Osteocyte (in vitro differentiated cells): ENCODE measurements around the gene SYNDIG1. TPM values are rescaled to one million over a fixed set of nuclear protein-coding genes. Genes with fewer than 3 reads are reported as not detected.

Experiments
- DNase-seq: peaks from one replicate; pipeline ENCODE4 v3.0.0; 2021; ENCODE audit warnings: mixed read lengths; ENCODE audit not compliant: unreplicated experiment; ENCODE audit errors: extremely low spot score
- H3K27ac Mint-ChIP-seq: one replicate; pipeline ENCODE4 v1.8.0; 2021; ENCODE audit warnings: mild to moderate bottlenecking, mixed read lengths; ENCODE audit not compliant: unreplicated experiment
- H3K27me3 Mint-ChIP-seq: one replicate; pipeline ENCODE4 v1.8.0; 2021; ENCODE audit warnings: mixed read lengths; ENCODE audit not compliant: unreplicated experiment
- H3K36me3 Mint-ChIP-seq: one replicate; pipeline ENCODE4 v1.8.0; 2021; ENCODE audit warnings: mixed read lengths; ENCODE audit not compliant: unreplicated experiment
- H3K4me1 Mint-ChIP-seq: one replicate; pipeline ENCODE4 v1.8.0; 2021; ENCODE audit warnings: mixed read lengths; ENCODE audit not compliant: unreplicated experiment
- H3K4me3 Mint-ChIP-seq: one replicate; pipeline ENCODE4 v1.8.0; 2021; ENCODE audit warnings: mild to moderate bottlenecking, moderate library complexity, mixed read lengths; ENCODE audit not compliant: unreplicated experiment
- H3K9me3 Mint-ChIP-seq: one replicate; pipeline ENCODE4 v1.8.0; 2021; ENCODE audit warnings: mixed read lengths; ENCODE audit not compliant: unreplicated experiment
- CTCF ChIP-seq: fragments of 200-600 bp; sonication (generic); IDR thresholded peaks from 2 replicates; pipeline ENCODE4 v1.5.0; 2021; ENCODE audit warnings: antibody characterized with exemption, mild to moderate bottlenecking, moderate library complexity
- total RNA-seq: library from RNA; stranded (reverse); gene quantifications from 2 replicates; pipeline ENCODE4 v1.2.1, GENCODE V29; 2021

SYNDIG1 gene
- total RNA-seq, 1 donor from 2014 or later: 0.40 TPM

- H3K27ac Mint-ChIP-seq: no peak overlapping the region
Observed at GRCh38 chr20:24651976-24652345, 182.5 kb downstream of the SYNDIG1 start.

GRCh38 chr20:24653306-24653705, 183.9 kb downstream of the SYNDIG1 start:
- no peak for TF ChIP-seq CTCF
- Mint-ChIP-seq H3K27me3 (no peaks in the 10 kb centered on the region), H3K9me3 (no peaks in the 10 kb centered on the region), H3K4me1 (peaks cover 20% of the 10 kb centered on the region), H3K4me3 (no peak overlapping the region), H3K27ac (no peak overlapping the region), H3K36me3 (no peaks in the 10 kb centered on the region)
- DNase-seq: no peak

More at GRCh38 chr20:24651976-24652345, 182.5 kb downstream of the SYNDIG1 start:
- no peaks in the 10 kb centered on the region for H3K27me3 Mint-ChIP-seq
- no peaks in the 10 kb centered on the region for H3K9me3 Mint-ChIP-seq
- H3K36me3 Mint-ChIP-seq: no peaks in the 10 kb centered on the region
- TF ChIP-seq CTCF: no peak
- peaks cover 11% of the 10 kb centered on the region for H3K4me1 Mint-ChIP-seq
- DNase-seq: no peak
- H3K4me3 Mint-ChIP-seq: no peak overlapping the region

- peaks cover 22% of the 10 kb centered on the region for H3K4me1 Mint-ChIP-seq
- no peak overlapping the region for H3K4me3 Mint-ChIP-seq
- H3K36me3 Mint-ChIP-seq: no peaks in the 10 kb centered on the region
- no peak for TF ChIP-seq CTCF
- no peak overlapping the region for H3K27ac Mint-ChIP-seq
- DNase-seq: no peak
- no peaks in the 10 kb centered on the region for H3K27me3 Mint-ChIP-seq
- H3K9me3 Mint-ChIP-seq: no peaks in the 10 kb centered on the region
Observed at GRCh38 chr20:24654425-24654824, 185.0 kb downstream of the SYNDIG1 start.

- Mint-ChIP-seq H3K4me3 (no peak overlapping the region), H3K4me1 (peaks cover 22% of the 10 kb centered on the region), H3K27me3 (no peaks in the 10 kb centered on the region), H3K36me3 (no peaks in the 10 kb centered on the region), H3K27ac (no peak overlapping the region), H3K9me3 (no peaks in the 10 kb centered on the region)
- no peak for DNase-seq
- TF ChIP-seq CTCF: no peak
Observed at GRCh38 chr20:24656391-24656790, 187.0 kb downstream of the SYNDIG1 start.

- Mint-ChIP-seq H3K4me3 (no peak overlapping the region), H3K4me1 (peaks cover 20% of the 10 kb centered on the region), H3K27ac (no peak overlapping the region), H3K36me3 (no peaks in the 10 kb centered on the region), H3K9me3 (no peaks in the 10 kb centered on the region), H3K27me3 (no peaks in the 10 kb centered on the region)
- DNase-seq: no peak
- TF ChIP-seq CTCF: peak; percentile 21
Observed at GRCh38 chr20:24657196-24657595, 187.8 kb downstream of the SYNDIG1 start.
